Measurements from ENCODE around the gene GABRB1. TPM values are rescaled to one million over a fixed set of nuclear protein-coding genes. Genes with fewer than 3 reads are reported as not detected.

Gene GABRB1
- total RNA-seq, 1 experiment from 2014 or later, result not detected

- Histone ChIP-seq H3K4me2 (ENCODE audit: low read length) (no peak overlapping the region), H3K27me3 (ENCODE audit: insufficient read depth, low read length) (peaks cover 11% of the 10 kb centered on the region), H3K4me3 (replicated peaks in 1 of 2; ENCODE audit: low read depth in 1 of 2, low read length in 2 of 2) (no peak overlapping the region), H3K36me3 (ENCODE audit: control insufficient read depth in 1 of 2, insufficient read depth in 2 of 2, low read length in 2 of 2) (no peaks in the 10 kb centered on the region), H4K20me1 (ENCODE audit: insufficient read depth) (no peaks in the 10 kb centered on the region), H3K9me3 (ENCODE audit: control insufficient read depth in 1 of 2, insufficient read depth in 1 of 2, low read depth in 1 of 2, low read length in 2 of 2) (no peaks in the 10 kb centered on the region), H2AFZ (ENCODE audit: low read depth, low read length, poor library complexity, severe bottlenecking) (no peak overlapping the region), H3K79me2 (ENCODE audit: insufficient read depth, low read length) (no peaks in the 10 kb centered on the region), H3K9me2 (ENCODE audit: insufficient read depth) (no peaks in the 10 kb centered on the region), H3K4me1 (ENCODE audit: control insufficient read depth in 1 of 2, insufficient read depth in 2 of 2, low read length in 2 of 2) (no peaks in the 10 kb centered on the region), H3K27ac (ENCODE audit: low read depth, low read length) (no peak overlapping the region), H3K9ac (ENCODE audit: low read length) (no peak overlapping the region)
- CTCF ChIA-PET, result no interaction called here
- RAD21 ChIA-PET (ENCODE audit: low non-redundant PET in 1 of 2, low total read pairs in 2 of 2, uncharacterized antibody in 2 of 2, unreplicated experiment in 2 of 2), result no interaction called here
- DNase-seq (ENCODE audit: low read depth, low spot score) (no peak), ATAC-seq (no peak)
- no peak for TF ChIP-seq YY1 (IDR thresholded peaks at IDR 0.05; ENCODE audit: extremely low read depth, insufficient replicate concordance, low read depth, low read length)
- no peak for TF ChIP-seq FOSL1 (IDR thresholded peaks at IDR 0.05; ENCODE audit: low read depth)
- no peak for TF ChIP-seq SP1 (IDR thresholded peaks at IDR 0.05; ENCODE audit: low read depth)
- TF ChIP-seq ZFX (IDR thresholded peaks at IDR 0.05), result no peak
- no peak for TF ChIP-seq REST (IDR thresholded peaks at IDR 0.05; ENCODE audit: low read depth)
- TF ChIP-seq ELF1 (IDR thresholded peaks at IDR 0.05; ENCODE audit: borderline replicate concordance, low read depth), result no peak
- TF ChIP-seq MAX (IDR thresholded peaks at IDR 0.05), result no peak
- no peak for TF ChIP-seq POLR2A (IDR thresholded peaks at IDR 0.05; ENCODE audit: borderline replicate concordance, extremely low read depth, insufficient read depth, insufficient read length)
- no peak for TF ChIP-seq EGR1 (IDR thresholded peaks at IDR 0.05; ENCODE audit: low read depth)
- no peak for TF ChIP-seq ATF3 (IDR thresholded peaks at IDR 0.05)
- TF ChIP-seq EZH2phosphoT487 (IDR thresholded peaks at IDR 0.05; ENCODE audit: borderline replicate concordance), result no peak
- no peak for TF ChIP-seq CEBPB (IDR thresholded peaks at IDR 0.05; ENCODE audit: low read depth)
- TF ChIP-seq SIN3A (IDR thresholded peaks at IDR 0.05; ENCODE audit: low read depth), result no peak
- BruUV-seq (replicated peaks), result no TSS peak
- POLR2A ChIA-PET, result no interaction called here
- intact Hi-C loops (cut with micrococcal nuclease), result no loop called here
Observed at GRCh38 chr4:47415719-47416118, 384.4 kb downstream of the GABRB1 start.

Measured in HCT116 (cell line).